ENCODE measurements around the gene FIBCD1. TPM values are rescaled to one million over a fixed set of nuclear protein-coding genes. Genes with fewer than 3 reads are reported as not detected.

Gene FIBCD1
- total RNA-seq, 4 donors from 2014 or later, result 0.40 to 0.83 (median 0.42) TPM; not detected in 1

GRCh38 chr9:130878295-130878694 is 60.8 kb downstream of the FIBCD1 start:
- H3K4me1 ChIP-seq, result peaks cover 5 to 19% (median 17%) of the 10 kb centered on the region in 4 donors
- H3K36me3 ChIP-seq, result peaks cover 71 to 100% (median 90%) of the 10 kb centered on the region in 4 donors
- no peaks in the 10 kb centered on the region for H3K27me3 ChIP-seq
- WGBS, result 93% methylated on average over 6 of the region's 6 CpGs
- no peaks in the 10 kb centered on the region for H3K9me3 ChIP-seq
- H3K27ac ChIP-seq (replicated peaks in 1 of 4), result peak overlapping the region in 1 of 4 donors; percentile 20
- TF ChIP-seq POLR2AphosphoS5 (IDR thresholded peaks at IDR 0.05), result no peak
- no peak for TF ChIP-seq POLR2A (IDR thresholded peaks at IDR 0.05; ENCODE audit: low read depth)
- no peak for TF ChIP-seq CTCF (IDR thresholded peaks at IDR 0.05)
- TF ChIP-seq EP300 (IDR thresholded peaks at IDR 0.05), result no peak
- no peak for DNase-seq (ENCODE audit: extremely low spot score)
- intact Hi-C loops (cut with DNase I), result no loop called here
- H3K4me3 ChIP-seq, result no peak overlapping the region

- intact Hi-C loops (cut with DNase I), result no loop called here
- no peak for DNase-seq (ENCODE audit: extremely low spot score)
These were observed 61.7 kb downstream of the FIBCD1 start for GRCh38 chr9:130877300-130877699.

GRCh38 chr9:130874783-130875182 is 64.3 kb downstream of the FIBCD1 start:
- WGBS, result 92% methylated on average over 5 of the region's 5 CpGs
- Histone ChIP-seq H3K36me3 (peaks cover 54 to 96% (median 81%) of the 10 kb centered on the region in 4 donors), H3K27ac (replicated peaks in 1 of 4) (peak overlapping the region; percentile 49 to 77 (median 62)), H3K27me3 (no peaks in the 10 kb centered on the region), H3K4me3 (no peak overlapping the region), H3K9me3 (no peaks in the 10 kb centered on the region), H3K4me1 (peaks cover 37 to 54% (median 53%) of the 10 kb centered on the region in 4 donors)
- TF ChIP-seq CTCF (IDR thresholded peaks at IDR 0.05) (no peak), POLR2A (IDR thresholded peaks at IDR 0.05; ENCODE audit: low read depth) (no peak), POLR2AphosphoS5 (IDR thresholded peaks at IDR 0.05) (no peak), EP300 (IDR thresholded peaks at IDR 0.05) (no peak)
- intact Hi-C loops (cut with DNase I), result no loop called here
- DNase-seq (ENCODE audit: extremely low spot score), result no peak

More at GRCh38 chr9:130877300-130877699, 61.7 kb downstream of the FIBCD1 start:
- H3K27me3 ChIP-seq, result no peaks in the 10 kb centered on the region
- TF ChIP-seq EP300 (IDR thresholded peaks at IDR 0.05) (no peak), CTCF (IDR thresholded peaks at IDR 0.05) (no peak), POLR2AphosphoS5 (IDR thresholded peaks at IDR 0.05) (no peak), POLR2A (IDR thresholded peaks at IDR 0.05; ENCODE audit: low read depth) (no peak)
- peaks cover 14 to 28% (median 27%) of the 10 kb centered on the region in 4 donors for H3K4me1 ChIP-seq
- WGBS, result 93% methylated on average over 6 of the region's 6 CpGs
- peaks cover 71 to 100% (median 90%) of the 10 kb centered on the region in 4 donors for H3K36me3 ChIP-seq
- no peaks in the 10 kb centered on the region for H3K9me3 ChIP-seq
- H3K27ac ChIP-seq (replicated peaks in 1 of 4), result peak overlapping the region in 2 of 4 donors; percentile 39 to 77
- no peak overlapping the region for H3K4me3 ChIP-seq

GRCh38 chr9:130873966-130874365 is 65.1 kb downstream of the FIBCD1 start:
- intact Hi-C loops (cut with DNase I), result no loop called here
- H3K9me3 ChIP-seq, result no peaks in the 10 kb centered on the region
- WGBS, result 89% methylated on average over 8 of the region's 8 CpGs
- no peak overlapping the region for H3K4me3 ChIP-seq
- peak overlapping the region; percentile 60 to 77 (median 68) for H3K27ac ChIP-seq (replicated peaks in 1 of 4)
- DNase-seq (ENCODE audit: extremely low spot score), result no peak
- no peak for TF ChIP-seq POLR2A (IDR thresholded peaks at IDR 0.05; ENCODE audit: low read depth)
- no peak for TF ChIP-seq CTCF (IDR thresholded peaks at IDR 0.05)
- no peak for TF ChIP-seq POLR2AphosphoS5 (IDR thresholded peaks at IDR 0.05)
- no peak for TF ChIP-seq EP300 (IDR thresholded peaks at IDR 0.05)
- H3K4me1 ChIP-seq, result peaks cover 45 to 62% (median 61%) of the 10 kb centered on the region in 4 donors
- H3K36me3 ChIP-seq, result peaks cover 45 to 88% (median 77%) of the 10 kb centered on the region in 4 donors
- no peaks in the 10 kb centered on the region for H3K27me3 ChIP-seq
